ENCODE results near the gene CACNA2D3.

CACNA2D3 gene

DNA sequence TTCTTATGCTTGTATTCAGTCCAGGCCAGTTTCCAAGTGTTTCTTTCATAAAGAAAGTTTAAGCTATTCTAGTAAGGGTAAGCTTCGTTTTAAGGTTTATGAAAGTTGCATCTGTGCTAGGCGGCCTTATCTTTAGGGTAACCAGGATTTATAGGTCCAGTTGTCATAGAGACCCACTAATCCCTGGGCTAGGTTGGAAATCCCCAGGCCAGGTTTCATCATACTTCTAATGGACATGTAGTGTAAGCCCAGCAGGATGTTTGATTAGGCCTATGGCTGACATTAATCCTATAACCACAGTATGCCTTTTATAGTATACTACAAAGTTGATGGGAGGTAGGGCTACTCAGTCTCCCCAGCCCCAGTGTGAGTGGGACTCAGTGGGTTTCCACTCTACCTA is 312.4 kb downstream of the CACNA2D3 start:
- no peaks in the 10 kb centered on the region for H3K4me1 ChIP-seq (ENCODE audit: control insufficient read depth in 2 of 2, insufficient read depth in 1 of 2, low read depth in 1 of 2, low read length in 2 of 2)
- H2AK5ac ChIP-seq (ENCODE audit: low read depth, low read length): no peak overlapping the region
- no peak overlapping the region for H4K8ac ChIP-seq (ENCODE audit: low read depth, low read length)
- H2BK12ac ChIP-seq (ENCODE audit: low read length): no peak overlapping the region
- H3K27me3 ChIP-seq (ENCODE audit: control insufficient read depth in 3 of 3, insufficient read depth in 3 of 3, low read depth in 1 of 3, low read length in 3 of 3): no peaks in the 10 kb centered on the region
- no CpG with 5 or more reads among the region's 2 CpGs for WGBS, 2 donors (ENCODE audit: extremely low coverage in 2 of 2, insufficient read length in 2 of 2, insufficient replicate concordance in 1 of 2)
- no peak overlapping the region for H3K4me2 ChIP-seq (ENCODE audit: insufficient read depth, low read length, poor library complexity, severe bottlenecking)
- H3K4ac ChIP-seq (ENCODE audit: low read length): no peak overlapping the region
- no peak overlapping the region for H4K91ac ChIP-seq (ENCODE audit: low read depth, low read length, poor library complexity)
- no peak overlapping the region for H3K18ac ChIP-seq (ENCODE audit: low read length)
- no peak overlapping the region for H3K9ac ChIP-seq (ENCODE audit: low read depth, low read length, poor library complexity)
- H2BK15ac ChIP-seq (ENCODE audit: low read length): no peak overlapping the region
- H3K23ac ChIP-seq (ENCODE audit: low read depth, low read length, poor library complexity): no peak overlapping the region
- H2AFZ ChIP-seq (ENCODE audit: low read length): no peak overlapping the region
- no peak for DNase-seq (ENCODE audit: low spot score)
- no peaks in the 10 kb centered on the region for H3K36me3 ChIP-seq (replicated peaks in 1 of 2; ENCODE audit: control insufficient read depth in 2 of 2, insufficient read depth in 2 of 2, low read length in 2 of 2)
- H2BK120ac ChIP-seq (ENCODE audit: low read depth, low read length): no peak overlapping the region
- no peak overlapping the region for H3K14ac ChIP-seq (ENCODE audit: low read length)
- no peak overlapping the region for H3K27ac ChIP-seq (replicated peaks; ENCODE audit: low read length)
- no peak overlapping the region for H3K4me3 ChIP-seq (ENCODE audit: low read length in 2 of 2)
- H2BK5ac ChIP-seq (ENCODE audit: low read length): peak overlapping the region; percentile 15
- H3K79me1 ChIP-seq (ENCODE audit: low read depth, low read length): no peaks in the 10 kb centered on the region
- H3K9me3 ChIP-seq (replicated peaks in 1 of 2; ENCODE audit: control insufficient read depth in 2 of 2, insufficient read depth in 1 of 2, low read depth in 1 of 2, low read length in 2 of 2): no peaks in the 10 kb centered on the region

DNA sequence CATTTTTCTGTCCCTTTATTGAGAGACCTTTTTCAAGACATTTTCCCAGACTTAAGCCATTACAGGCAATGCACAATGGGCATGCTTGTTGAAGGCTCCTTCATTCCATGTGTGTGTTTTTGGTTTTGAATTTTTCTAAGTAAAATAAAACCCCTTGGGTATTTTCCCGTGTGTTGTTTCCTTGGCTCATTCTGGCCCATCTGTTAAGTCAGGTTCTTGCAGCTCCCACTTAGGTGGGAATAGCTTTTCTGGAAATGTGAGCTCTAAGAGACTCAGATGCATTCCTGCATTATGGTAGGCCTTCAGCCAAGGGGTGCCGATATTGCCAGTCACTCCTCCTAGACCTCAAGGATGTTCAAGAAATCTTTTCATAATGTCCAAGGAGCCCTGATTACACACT is 314.9 kb downstream of the CACNA2D3 start:
- Histone ChIP-seq H2AK5ac (ENCODE audit: low read depth, low read length) (no peak overlapping the region), H3K9ac (ENCODE audit: low read depth, low read length, poor library complexity) (no peak overlapping the region)
- WGBS, 2 donors (ENCODE audit: extremely low coverage in 2 of 2, insufficient read length in 2 of 2, insufficient replicate concordance in 1 of 2): no CpG with 5 or more reads among the region's 2 CpGs

DNA sequence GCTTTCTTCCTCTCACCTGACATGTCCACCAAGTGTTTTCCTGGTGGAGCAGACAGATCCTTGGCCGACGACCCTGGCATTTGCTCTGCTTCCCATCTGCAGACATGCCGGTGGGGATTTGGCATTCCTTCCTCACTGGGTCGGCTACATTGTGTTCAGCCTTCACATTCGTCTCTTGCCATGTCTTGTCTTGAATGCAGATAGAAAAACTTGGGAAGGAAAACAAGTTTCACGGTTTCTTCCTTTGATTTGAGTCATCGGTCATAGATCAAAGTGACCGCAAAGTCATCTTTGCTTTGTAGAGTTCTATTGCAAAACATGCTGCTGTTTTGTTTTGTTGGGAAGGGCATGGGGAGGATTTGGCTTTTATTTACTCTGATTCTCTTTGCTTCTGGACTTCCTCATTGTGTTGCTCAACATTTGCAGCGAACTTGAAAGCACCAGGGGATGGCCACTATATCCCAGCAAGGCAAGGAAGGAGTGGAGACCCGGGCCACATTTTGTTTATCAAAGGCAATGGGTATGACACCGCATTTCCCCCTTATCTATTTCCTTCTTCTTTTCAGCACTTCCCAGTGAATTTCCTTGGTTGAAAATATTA is 321.3 kb downstream of the CACNA2D3 start:
- Histone ChIP-seq H3K9ac (ENCODE audit: low read depth, low read length, poor library complexity) (no peak overlapping the region), H3K4me1 (ENCODE audit: control insufficient read depth in 2 of 2, insufficient read depth in 1 of 2, low read depth in 1 of 2, low read length in 2 of 2) (no peaks in the 10 kb centered on the region), H3K27ac (replicated peaks; ENCODE audit: low read length) (no peak overlapping the region), H2AFZ (ENCODE audit: low read length) (no peak overlapping the region), H3K27me3 (ENCODE audit: control insufficient read depth in 3 of 3, insufficient read depth in 3 of 3, low read depth in 1 of 3, low read length in 3 of 3) (no peaks in the 10 kb centered on the region), H3K14ac (ENCODE audit: low read length) (no peak overlapping the region), H2BK120ac (ENCODE audit: low read depth, low read length) (no peak overlapping the region), H3K79me1 (ENCODE audit: low read depth, low read length) (no peaks in the 10 kb centered on the region), H3K4ac (ENCODE audit: low read length) (no peak overlapping the region), H4K91ac (ENCODE audit: low read depth, low read length, poor library complexity) (no peak overlapping the region), H3K36me3 (replicated peaks in 1 of 2; ENCODE audit: control insufficient read depth in 2 of 2, insufficient read depth in 2 of 2, low read length in 2 of 2) (no peaks in the 10 kb centered on the region), H3K4me2 (ENCODE audit: insufficient read depth, low read length, poor library complexity, severe bottlenecking) (no peak overlapping the region), H3K4me3 (ENCODE audit: low read length in 2 of 2) (no peak overlapping the region), H4K8ac (ENCODE audit: low read depth, low read length) (no peak overlapping the region), H2BK12ac (ENCODE audit: low read length) (no peak overlapping the region), H3K18ac (ENCODE audit: low read length) (no peak overlapping the region), H3K9me3 (replicated peaks in 1 of 2; ENCODE audit: control insufficient read depth in 2 of 2, insufficient read depth in 1 of 2, low read depth in 1 of 2, low read length in 2 of 2) (no peaks in the 10 kb centered on the region), H2BK15ac (ENCODE audit: low read length) (no peak overlapping the region), H2BK5ac (ENCODE audit: low read length) (no peak overlapping the region), H3K23ac (ENCODE audit: low read depth, low read length, poor library complexity) (no peak overlapping the region), H2AK5ac (ENCODE audit: low read depth, low read length) (no peak overlapping the region)
- DNase-seq (ENCODE audit: low spot score): no peak
- no CpG with 5 or more reads among the region's 11 CpGs for WGBS, 2 donors (ENCODE audit: extremely low coverage in 2 of 2, insufficient read length in 2 of 2, insufficient replicate concordance in 1 of 2)

More for the DNA sequence above, 314.9 kb downstream of the CACNA2D3 start:
- Histone ChIP-seq H2BK5ac (ENCODE audit: low read length) (no peak overlapping the region), H4K8ac (ENCODE audit: low read depth, low read length) (no peak overlapping the region), H2BK120ac (ENCODE audit: low read depth, low read length) (no peak overlapping the region), H3K4ac (ENCODE audit: low read length) (no peak overlapping the region), H3K9me3 (replicated peaks in 1 of 2; ENCODE audit: control insufficient read depth in 2 of 2, insufficient read depth in 1 of 2, low read depth in 1 of 2, low read length in 2 of 2) (no peaks in the 10 kb centered on the region), H3K27ac (replicated peaks; ENCODE audit: low read length) (no peak overlapping the region), H2BK15ac (ENCODE audit: low read length) (no peak overlapping the region), H3K4me2 (ENCODE audit: insufficient read depth, low read length, poor library complexity, severe bottlenecking) (no peak overlapping the region), H3K4me3 (ENCODE audit: low read length in 2 of 2) (no peak overlapping the region), H2AFZ (ENCODE audit: low read length) (no peak overlapping the region), H3K4me1 (ENCODE audit: control insufficient read depth in 2 of 2, insufficient read depth in 1 of 2, low read depth in 1 of 2, low read length in 2 of 2) (no peaks in the 10 kb centered on the region), H3K27me3 (ENCODE audit: control insufficient read depth in 3 of 3, insufficient read depth in 3 of 3, low read depth in 1 of 3, low read length in 3 of 3) (no peaks in the 10 kb centered on the region), H3K36me3 (replicated peaks in 1 of 2; ENCODE audit: control insufficient read depth in 2 of 2, insufficient read depth in 2 of 2, low read length in 2 of 2) (no peaks in the 10 kb centered on the region), H4K91ac (ENCODE audit: low read depth, low read length, poor library complexity) (no peak overlapping the region), H3K23ac (ENCODE audit: low read depth, low read length, poor library complexity) (no peak overlapping the region), H3K79me1 (ENCODE audit: low read depth, low read length) (no peaks in the 10 kb centered on the region), H3K18ac (ENCODE audit: low read length) (no peak overlapping the region), H2BK12ac (ENCODE audit: low read length) (no peak overlapping the region), H3K14ac (ENCODE audit: low read length) (no peak overlapping the region)
- DNase-seq (ENCODE audit: low spot score): no peak

DNA sequence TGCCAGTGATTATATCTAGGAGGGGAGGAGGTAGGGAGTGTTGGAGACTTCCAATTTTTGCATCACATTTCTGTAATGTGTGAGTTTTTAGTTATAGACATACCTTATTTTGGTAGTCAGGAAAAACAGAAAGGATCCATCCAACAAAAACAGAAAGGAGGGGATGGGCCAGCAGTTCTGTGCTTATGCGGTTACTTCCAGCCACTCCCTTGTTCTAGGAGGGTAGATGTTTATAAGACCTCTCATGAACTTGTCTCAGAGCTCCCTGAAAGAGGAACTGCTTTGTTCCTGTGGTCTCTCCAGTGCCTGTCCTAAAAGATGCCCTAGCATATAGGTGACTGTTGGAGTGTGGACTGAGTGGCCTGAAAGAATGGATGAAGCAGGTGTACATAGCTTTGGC is 323.3 kb downstream of the CACNA2D3 start:
- Histone ChIP-seq H3K9me3 (replicated peaks in 1 of 2; ENCODE audit: control insufficient read depth in 2 of 2, insufficient read depth in 1 of 2, low read depth in 1 of 2, low read length in 2 of 2) (no peaks in the 10 kb centered on the region), H2AK5ac (ENCODE audit: low read depth, low read length) (no peak overlapping the region), H4K8ac (ENCODE audit: low read depth, low read length) (no peak overlapping the region), H2AFZ (ENCODE audit: low read length) (no peak overlapping the region), H3K4ac (ENCODE audit: low read length) (no peak overlapping the region), H4K91ac (ENCODE audit: low read depth, low read length, poor library complexity) (no peak overlapping the region), H2BK12ac (ENCODE audit: low read length) (no peak overlapping the region), H3K18ac (ENCODE audit: low read length) (no peak overlapping the region), H3K9ac (ENCODE audit: low read depth, low read length, poor library complexity) (no peak overlapping the region), H2BK120ac (ENCODE audit: low read depth, low read length) (no peak overlapping the region), H3K36me3 (replicated peaks in 1 of 2; ENCODE audit: control insufficient read depth in 2 of 2, insufficient read depth in 2 of 2, low read length in 2 of 2) (no peaks in the 10 kb centered on the region), H3K79me1 (ENCODE audit: low read depth, low read length) (no peaks in the 10 kb centered on the region), H3K23ac (ENCODE audit: low read depth, low read length, poor library complexity) (no peak overlapping the region), H3K4me2 (ENCODE audit: insufficient read depth, low read length, poor library complexity, severe bottlenecking) (no peak overlapping the region), H2BK5ac (ENCODE audit: low read length) (no peak overlapping the region), H3K14ac (ENCODE audit: low read length) (no peak overlapping the region), H3K4me3 (ENCODE audit: low read length in 2 of 2) (no peak overlapping the region), H3K27ac (replicated peaks; ENCODE audit: low read length) (no peak overlapping the region), H3K4me1 (ENCODE audit: control insufficient read depth in 2 of 2, insufficient read depth in 1 of 2, low read depth in 1 of 2, low read length in 2 of 2) (no peaks in the 10 kb centered on the region), H2BK15ac (ENCODE audit: low read length) (no peak overlapping the region), H3K27me3 (ENCODE audit: control insufficient read depth in 3 of 3, insufficient read depth in 3 of 3, low read depth in 1 of 3, low read length in 3 of 3) (no peaks in the 10 kb centered on the region)
- DNase-seq (ENCODE audit: low spot score): no peak
- WGBS, 2 donors (ENCODE audit: extremely low coverage in 2 of 2, insufficient read length in 2 of 2, insufficient replicate concordance in 1 of 2): no CpG with 5 or more reads among the region's 1 CpG

Measured in neuronal stem cell (in vitro differentiated cells).